ENCODE results near the gene SORCS1.

GRCh38 chr10:106765928-106766327, 398.6 kb downstream of the SORCS1 start:
- TF ChIP-seq EGR1 (IDR thresholded peaks at IDR 0.05), result no peak
- TF ChIP-seq USF1 (IDR thresholded peaks at IDR 0.05), result no peak
- no peak for TF ChIP-seq REST (IDR thresholded peaks at IDR 0.05; ENCODE audit: low read depth)
- no peak for TF ChIP-seq YY1 (IDR thresholded peaks at IDR 0.05; ENCODE audit: low read depth)
- TF ChIP-seq RAD21 (IDR thresholded peaks at IDR 0.05; ENCODE audit: low read depth), result no peak
- no peak for TF ChIP-seq NFIC (IDR thresholded peaks at IDR 0.05)
- TF ChIP-seq CREB1 (IDR thresholded peaks at IDR 0.05; ENCODE audit: low read depth), result no peak
- no peak for TF ChIP-seq TAF1 (IDR thresholded peaks at IDR 0.05; ENCODE audit: low read depth)
- no peak for TF ChIP-seq ZBTB7A (IDR thresholded peaks at IDR 0.05; ENCODE audit: low read depth)

Data from Ishikawa (cell line).